Measurements from ENCODE around the gene HCN3.

DNA sequence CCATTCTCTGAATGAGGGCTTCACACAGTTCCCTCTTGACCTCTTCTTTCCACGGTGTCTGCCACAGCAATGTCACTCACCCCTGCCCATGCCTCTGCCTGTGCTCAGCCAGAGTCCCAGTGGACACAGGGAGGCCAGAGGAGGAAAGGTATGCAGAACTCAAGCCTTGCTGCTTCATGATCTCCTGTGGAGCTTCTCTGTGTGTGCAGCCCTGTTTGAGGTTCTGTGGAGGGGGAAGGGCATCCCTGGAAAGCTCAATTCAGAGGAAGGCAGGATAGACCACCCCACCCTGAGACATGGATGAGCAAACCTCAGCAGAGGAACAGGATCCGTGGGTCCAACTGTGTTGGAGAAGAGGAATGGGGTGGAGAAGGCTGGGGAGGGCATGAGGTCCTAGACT, 2.0 kb downstream of the HCN3 start:
- TF ChIP-seq, protein P1, sequence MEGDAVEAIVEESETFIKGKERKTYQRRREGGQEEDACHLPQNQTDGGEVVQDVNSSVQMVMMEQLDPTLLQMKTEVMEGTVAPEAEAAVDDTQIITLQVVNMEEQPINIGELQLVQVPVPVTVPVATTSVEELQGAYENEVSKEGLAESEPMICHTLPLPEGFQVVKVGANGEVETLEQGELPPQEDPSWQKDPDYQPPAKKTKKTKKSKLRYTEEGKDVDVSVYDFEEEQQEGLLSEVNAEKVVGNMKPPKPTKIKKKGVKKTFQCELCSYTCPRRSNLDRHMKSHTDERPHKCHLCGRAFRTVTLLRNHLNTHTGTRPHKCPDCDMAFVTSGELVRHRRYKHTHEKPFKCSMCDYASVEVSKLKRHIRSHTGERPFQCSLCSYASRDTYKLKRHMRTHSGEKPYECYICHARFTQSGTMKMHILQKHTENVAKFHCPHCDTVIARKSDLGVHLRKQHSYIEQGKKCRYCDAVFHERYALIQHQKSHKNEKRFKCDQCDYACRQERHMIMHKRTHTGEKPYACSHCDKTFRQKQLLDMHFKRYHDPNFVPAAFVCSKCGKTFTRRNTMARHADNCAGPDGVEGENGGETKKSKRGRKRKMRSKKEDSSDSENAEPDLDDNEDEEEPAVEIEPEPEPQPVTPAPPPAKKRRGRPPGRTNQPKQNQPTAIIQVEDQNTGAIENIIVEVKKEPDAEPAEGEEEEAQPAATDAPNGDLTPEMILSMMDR (IDR thresholded peaks at IDR 0.05; ENCODE audit: poor library complexity, severe bottlenecking), result no peak
- TF ChIP-seq POLR2AphosphoS5 (IDR thresholded peaks at IDR 0.05), result peak; percentile 13
- TF ChIP-seq, protein P2, sequence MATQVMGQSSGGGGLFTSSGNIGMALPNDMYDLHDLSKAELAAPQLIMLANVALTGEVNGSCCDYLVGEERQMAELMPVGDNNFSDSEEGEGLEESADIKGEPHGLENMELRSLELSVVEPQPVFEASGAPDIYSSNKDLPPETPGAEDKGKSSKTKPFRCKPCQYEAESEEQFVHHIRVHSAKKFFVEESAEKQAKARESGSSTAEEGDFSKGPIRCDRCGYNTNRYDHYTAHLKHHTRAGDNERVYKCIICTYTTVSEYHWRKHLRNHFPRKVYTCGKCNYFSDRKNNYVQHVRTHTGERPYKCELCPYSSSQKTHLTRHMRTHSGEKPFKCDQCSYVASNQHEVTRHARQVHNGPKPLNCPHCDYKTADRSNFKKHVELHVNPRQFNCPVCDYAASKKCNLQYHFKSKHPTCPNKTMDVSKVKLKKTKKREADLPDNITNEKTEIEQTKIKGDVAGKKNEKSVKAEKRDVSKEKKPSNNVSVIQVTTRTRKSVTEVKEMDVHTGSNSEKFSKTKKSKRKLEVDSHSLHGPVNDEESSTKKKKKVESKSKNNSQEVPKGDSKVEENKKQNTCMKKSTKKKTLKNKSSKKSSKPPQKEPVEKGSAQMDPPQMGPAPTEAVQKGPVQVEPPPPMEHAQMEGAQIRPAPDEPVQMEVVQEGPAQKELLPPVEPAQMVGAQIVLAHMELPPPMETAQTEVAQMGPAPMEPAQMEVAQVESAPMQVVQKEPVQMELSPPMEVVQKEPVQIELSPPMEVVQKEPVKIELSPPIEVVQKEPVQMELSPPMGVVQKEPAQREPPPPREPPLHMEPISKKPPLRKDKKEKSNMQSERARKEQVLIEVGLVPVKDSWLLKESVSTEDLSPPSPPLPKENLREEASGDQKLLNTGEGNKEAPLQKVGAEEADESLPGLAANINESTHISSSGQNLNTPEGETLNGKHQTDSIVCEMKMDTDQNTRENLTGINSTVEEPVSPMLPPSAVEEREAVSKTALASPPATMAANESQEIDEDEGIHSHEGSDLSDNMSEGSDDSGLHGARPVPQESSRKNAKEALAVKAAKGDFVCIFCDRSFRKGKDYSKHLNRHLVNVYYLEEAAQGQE (IDR thresholded peaks at IDR 0.05; ENCODE audit: borderline replicate concordance), result no peak
- TF ChIP-seq EZH2 (IDR thresholded peaks at IDR 0.05; ENCODE audit: borderline replicate concordance, insufficient read depth, low read length, poor library complexity, severe bottlenecking), result no peak
